ENCODE results near the gene HSPBP1.

GRCh38 chr19:55279770-55280643, at the start of gene HSPBP1:
- TF ChIP-seq CTCF (IDR thresholded peaks at IDR 0.05 in 4 of 5, conservative IDR thresholded peaks at IDR 0.05 in 1 of 5) (no peak), POLR2A (IDR thresholded peaks at IDR 0.05) (no peak)
